ENCODE results near the gene TDG.
A peak's percentile ranks its signal among the peaks of the same experiment; 100 is the strongest.

Gene TDG

GRCh38 chr12:103965590-103966504 is at the start of gene TDG:
TSS of gene TDG (plus strand) at chr12:103965872. CDS start at chr12:103966038, 166 bp downstream.
- Mint-ChIP-seq H3K36me3 (ENCODE audit: low read depth) (peaks cover 22% of the 10 kb centered on the region), H3K4me1 (ENCODE audit: low read depth) (peaks cover 33% of the 10 kb centered on the region), H3K4me3 (peak within 1 kb of the TSS; percentile 98), H3K27ac (peak within 1 kb of the TSS; percentile 96), H3K9me3 (no peaks in the 10 kb centered on the region), H3K27me3 (ENCODE audit: low read depth) (no peaks in the 10 kb centered on the region)
- peak; percentile 97 for DNase-seq (ENCODE audit: low spot score)

- Mint-ChIP-seq H3K36me3 (ENCODE audit: low read depth) (peaks cover 3% of the 10 kb centered on the region), H3K27me3 (ENCODE audit: low read depth) (peaks cover 5% of the 10 kb centered on the region), H3K9me3 (peaks cover 5% of the 10 kb centered on the region), H3K4me3 (no peak overlapping the region), H3K27ac (no peak overlapping the region), H3K4me1 (ENCODE audit: low read depth) (no peaks in the 10 kb centered on the region)
- no peak for DNase-seq (ENCODE audit: low spot score)
Measured at GRCh38 chr12:103917873-103918272, 47.8 kb upstream of the TDG start.

- H3K4me3 Mint-ChIP-seq = no peak overlapping the region
- H3K9me3 Mint-ChIP-seq = no peaks in the 10 kb centered on the region
- H3K27ac Mint-ChIP-seq = peak overlapping the region; percentile 78
- peaks cover 27% of the 10 kb centered on the region for H3K4me1 Mint-ChIP-seq (ENCODE audit: low read depth)
- H3K36me3 Mint-ChIP-seq (ENCODE audit: low read depth) = peaks cover 1% of the 10 kb centered on the region
- peaks cover 1% of the 10 kb centered on the region for H3K27me3 Mint-ChIP-seq (ENCODE audit: low read depth)
- peak; percentile 76 for DNase-seq (ENCODE audit: low spot score)
Measured at GRCh38 chr12:103924761-103925641, 40.7 kb upstream of the TDG start.

GRCh38 chr12:103928682-103929045 is 37.0 kb upstream of the TDG start:
- H3K4me1 Mint-ChIP-seq (ENCODE audit: low read depth) = peaks cover 42% of the 10 kb centered on the region
- peaks cover 34% of the 10 kb centered on the region for H3K36me3 Mint-ChIP-seq (ENCODE audit: low read depth)
- peak overlapping the region; percentile 86 for H3K4me3 Mint-ChIP-seq
- no peaks in the 10 kb centered on the region for H3K9me3 Mint-ChIP-seq
- H3K27ac Mint-ChIP-seq = peak overlapping the region; percentile 99
- DNase-seq (ENCODE audit: low spot score) = peak; percentile 73
- peaks cover 3% of the 10 kb centered on the region for H3K27me3 Mint-ChIP-seq (ENCODE audit: low read depth)

- peak; percentile 86 for DNase-seq (ENCODE audit: low spot score)
- H3K27me3 Mint-ChIP-seq (ENCODE audit: low read depth) = peaks cover 3% of the 10 kb centered on the region
- H3K4me3 Mint-ChIP-seq = peak overlapping the region; percentile 86
- H3K4me1 Mint-ChIP-seq (ENCODE audit: low read depth) = peaks cover 47% of the 10 kb centered on the region
- peaks cover 38% of the 10 kb centered on the region for H3K36me3 Mint-ChIP-seq (ENCODE audit: low read depth)
- H3K9me3 Mint-ChIP-seq = no peaks in the 10 kb centered on the region
- peak overlapping the region; percentile 99 for H3K27ac Mint-ChIP-seq
Measured at GRCh38 chr12:103929046-103929783, 36.5 kb upstream of the TDG start.

- H3K4me1 Mint-ChIP-seq (ENCODE audit: low read depth) = peaks cover 48% of the 10 kb centered on the region
- H3K36me3 Mint-ChIP-seq (ENCODE audit: low read depth) = peaks cover 42% of the 10 kb centered on the region
- DNase-seq (ENCODE audit: low spot score) = no peak
- H3K27me3 Mint-ChIP-seq (ENCODE audit: low read depth) = peaks cover 3% of the 10 kb centered on the region
- no peaks in the 10 kb centered on the region for H3K9me3 Mint-ChIP-seq
- H3K4me3 Mint-ChIP-seq = peak overlapping the region; percentile 86
- peak overlapping the region; percentile 99 for H3K27ac Mint-ChIP-seq
Measured at GRCh38 chr12:103929784-103930033, 36.0 kb upstream of the TDG start.

GRCh38 chr12:103930034-103930786 is 35.5 kb upstream of the TDG start, which contains the start of gene HSP90B1:
TSS of gene HSP90B1 (plus strand) at chr12:103930410. CDS start at chr12:103930516, 106 bp downstream.
- H3K4me1 Mint-ChIP-seq (ENCODE audit: low read depth) = peaks cover 49% of the 10 kb centered on the region
- peak within 1 kb of the TSS; percentile 86 for H3K4me3 Mint-ChIP-seq
- peak; percentile 100 for DNase-seq (ENCODE audit: low spot score)
- peak within 1 kb of the TSS; percentile 99 for H3K27ac Mint-ChIP-seq
- H3K27me3 Mint-ChIP-seq (ENCODE audit: low read depth) = peaks cover 3% of the 10 kb centered on the region
- H3K9me3 Mint-ChIP-seq = no peaks in the 10 kb centered on the region
- peaks cover 47% of the 10 kb centered on the region for H3K36me3 Mint-ChIP-seq (ENCODE audit: low read depth)

- Mint-ChIP-seq H3K36me3 (ENCODE audit: low read depth) (peaks cover 55% of the 10 kb centered on the region), H3K4me1 (ENCODE audit: low read depth) (peaks cover 52% of the 10 kb centered on the region), H3K27ac (peak overlapping the region; percentile 99), H3K9me3 (no peaks in the 10 kb centered on the region), H3K27me3 (ENCODE audit: low read depth) (peaks cover 3% of the 10 kb centered on the region), H3K4me3 (peak overlapping the region; percentile 86)
- peak; percentile 35 for DNase-seq (ENCODE audit: low spot score)
Measured at GRCh38 chr12:103930787-103931735, 34.6 kb upstream of the TDG start.

GRCh38 chr12:103933237-103933636 is 32.4 kb upstream of the TDG start:
- no peak overlapping the region for H3K4me3 Mint-ChIP-seq
- H3K4me1 Mint-ChIP-seq (ENCODE audit: low read depth) = peaks cover 43% of the 10 kb centered on the region
- peaks cover 67% of the 10 kb centered on the region for H3K36me3 Mint-ChIP-seq (ENCODE audit: low read depth)
- H3K27me3 Mint-ChIP-seq (ENCODE audit: low read depth) = peaks cover 3% of the 10 kb centered on the region
- no peaks in the 10 kb centered on the region for H3K9me3 Mint-ChIP-seq
- no peak for DNase-seq (ENCODE audit: low spot score)
- no peak overlapping the region for H3K27ac Mint-ChIP-seq

GRCh38 chr12:103936679-103937078 is 29.0 kb upstream of the TDG start:
- Mint-ChIP-seq H3K4me3 (no peak overlapping the region), H3K27ac (no peak overlapping the region), H3K4me1 (ENCODE audit: low read depth) (peaks cover 50% of the 10 kb centered on the region), H3K36me3 (ENCODE audit: low read depth) (peaks cover 82% of the 10 kb centered on the region), H3K27me3 (ENCODE audit: low read depth) (no peaks in the 10 kb centered on the region), H3K9me3 (no peaks in the 10 kb centered on the region)
- DNase-seq (ENCODE audit: low spot score) = no peak

GRCh38 chr12:103944964-103945363 is 20.7 kb upstream of the TDG start:
- H3K4me1 Mint-ChIP-seq (ENCODE audit: low read depth) = peaks cover 29% of the 10 kb centered on the region
- no peak overlapping the region for H3K27ac Mint-ChIP-seq
- H3K4me3 Mint-ChIP-seq = no peak overlapping the region
- no peaks in the 10 kb centered on the region for H3K27me3 Mint-ChIP-seq (ENCODE audit: low read depth)
- H3K36me3 Mint-ChIP-seq (ENCODE audit: low read depth) = peaks cover 91% of the 10 kb centered on the region
- no peaks in the 10 kb centered on the region for H3K9me3 Mint-ChIP-seq
- no peak for DNase-seq (ENCODE audit: low spot score)

GRCh38 chr12:103947871-103948555 is 17.7 kb upstream of the TDG start:
- Mint-ChIP-seq H3K4me3 (no peak overlapping the region), H3K9me3 (no peaks in the 10 kb centered on the region), H3K4me1 (ENCODE audit: low read depth) (peaks cover 24% of the 10 kb centered on the region), H3K27me3 (ENCODE audit: low read depth) (no peaks in the 10 kb centered on the region), H3K27ac (no peak overlapping the region), H3K36me3 (ENCODE audit: low read depth) (peaks cover 81% of the 10 kb centered on the region)
- no peak for DNase-seq (ENCODE audit: low spot score)
